ENCODE measurements around the gene ZNF678. TPM values are rescaled to one million over a fixed set of nuclear protein-coding genes. Genes with fewer than 3 reads are reported as not detected.
"Not testable (repeated sequence)": the region's sequence is repeated elsewhere in the genome, so short reads cannot be mapped to it uniquely, and the experiment has no call there.

The ZNF678 gene
- total and polyA plus RNA-seq, 7 donors: 1.2 to 15.3 (median 5.3) TPM

DNA sequence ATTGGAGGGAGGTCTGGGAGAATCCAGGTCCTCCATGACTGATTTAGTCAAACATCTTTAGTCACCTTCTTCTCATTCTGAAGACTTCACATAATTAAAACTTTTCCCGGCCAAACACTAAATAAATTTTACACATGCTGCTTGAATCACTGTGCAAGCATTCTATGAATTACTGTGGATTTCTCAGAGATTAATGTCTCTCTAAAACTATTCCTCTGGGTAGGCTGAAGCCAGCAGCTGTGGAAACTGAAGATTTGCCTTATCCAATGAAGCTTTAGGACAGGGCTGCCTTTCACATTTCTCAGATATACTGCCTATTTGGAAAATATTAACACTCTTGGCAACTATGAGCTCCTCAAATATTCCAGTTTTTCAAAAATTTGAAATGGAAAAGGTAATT lies 110.1 kb downstream of the ZNF678 start:
- intact Hi-C loops (cut with DNase I): no loop called here
- peaks cover 11 to 48% (median 41%) of the 10 kb centered on the region in 4 donors for H3K9me3 ChIP-seq
- H3K27ac ChIP-seq: no peak overlapping the region
- TF ChIP-seq, protein P1, sequence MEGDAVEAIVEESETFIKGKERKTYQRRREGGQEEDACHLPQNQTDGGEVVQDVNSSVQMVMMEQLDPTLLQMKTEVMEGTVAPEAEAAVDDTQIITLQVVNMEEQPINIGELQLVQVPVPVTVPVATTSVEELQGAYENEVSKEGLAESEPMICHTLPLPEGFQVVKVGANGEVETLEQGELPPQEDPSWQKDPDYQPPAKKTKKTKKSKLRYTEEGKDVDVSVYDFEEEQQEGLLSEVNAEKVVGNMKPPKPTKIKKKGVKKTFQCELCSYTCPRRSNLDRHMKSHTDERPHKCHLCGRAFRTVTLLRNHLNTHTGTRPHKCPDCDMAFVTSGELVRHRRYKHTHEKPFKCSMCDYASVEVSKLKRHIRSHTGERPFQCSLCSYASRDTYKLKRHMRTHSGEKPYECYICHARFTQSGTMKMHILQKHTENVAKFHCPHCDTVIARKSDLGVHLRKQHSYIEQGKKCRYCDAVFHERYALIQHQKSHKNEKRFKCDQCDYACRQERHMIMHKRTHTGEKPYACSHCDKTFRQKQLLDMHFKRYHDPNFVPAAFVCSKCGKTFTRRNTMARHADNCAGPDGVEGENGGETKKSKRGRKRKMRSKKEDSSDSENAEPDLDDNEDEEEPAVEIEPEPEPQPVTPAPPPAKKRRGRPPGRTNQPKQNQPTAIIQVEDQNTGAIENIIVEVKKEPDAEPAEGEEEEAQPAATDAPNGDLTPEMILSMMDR (IDR thresholded peaks at IDR 0.05): no peak
- no peaks in the 10 kb centered on the region for H3K36me3 ChIP-seq
- H3K4me3 ChIP-seq: no peak overlapping the region
- WGBS, 2 donors: 95 to 96% methylated on average over 1 of the region's 1 CpG
- DNase-seq: no peak
- H3K27me3 ChIP-seq: no peaks in the 10 kb centered on the region
- no peaks in the 10 kb centered on the region for H3K4me1 ChIP-seq

DNA sequence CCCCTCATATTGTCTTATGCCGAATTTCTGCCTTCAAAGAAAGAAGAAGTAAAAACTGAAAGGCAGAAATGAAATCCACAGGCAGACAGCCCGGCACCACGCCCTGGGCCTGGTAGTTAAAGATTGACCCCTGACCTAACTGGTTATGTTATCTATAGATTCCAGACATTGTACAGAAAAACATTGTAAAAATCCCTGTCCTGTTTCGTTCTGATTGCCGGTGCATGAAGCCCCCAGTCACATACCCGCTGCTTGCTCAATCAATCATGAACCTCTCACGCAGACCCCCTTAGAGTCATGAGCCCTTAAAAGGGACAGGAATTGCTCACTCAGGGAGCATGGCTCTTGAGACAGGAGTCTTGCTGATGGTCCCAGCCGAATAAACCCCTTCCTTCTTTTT lies 122.5 kb downstream of the ZNF678 start:
- no peaks in the 10 kb centered on the region for H3K4me1 ChIP-seq
- TF ChIP-seq POLR2AphosphoS5 (IDR thresholded peaks at IDR 0.05) (no peak), POLR2A (IDR thresholded peaks at IDR 0.05) (no peak), EP300 (IDR thresholded peaks at IDR 0.05) (no peak)
- TF ChIP-seq, protein P1 (IDR thresholded peaks at IDR 0.05): no peak
- no peaks in the 10 kb centered on the region for H3K27me3 ChIP-seq
- DNase-seq: no peak
- WGBS, 2 donors: 47 to 58% methylated on average over 8 of the region's 8 CpGs
- peaks cover 0 to 48% (median 16%) of the 10 kb centered on the region in 4 donors for H3K9me3 ChIP-seq
- H3K36me3 ChIP-seq: no peaks in the 10 kb centered on the region
- H3K4me3 ChIP-seq: no peak overlapping the region
- H3K27ac ChIP-seq: no peak overlapping the region
- intact Hi-C loops (cut with DNase I): no loop called here

DNA sequence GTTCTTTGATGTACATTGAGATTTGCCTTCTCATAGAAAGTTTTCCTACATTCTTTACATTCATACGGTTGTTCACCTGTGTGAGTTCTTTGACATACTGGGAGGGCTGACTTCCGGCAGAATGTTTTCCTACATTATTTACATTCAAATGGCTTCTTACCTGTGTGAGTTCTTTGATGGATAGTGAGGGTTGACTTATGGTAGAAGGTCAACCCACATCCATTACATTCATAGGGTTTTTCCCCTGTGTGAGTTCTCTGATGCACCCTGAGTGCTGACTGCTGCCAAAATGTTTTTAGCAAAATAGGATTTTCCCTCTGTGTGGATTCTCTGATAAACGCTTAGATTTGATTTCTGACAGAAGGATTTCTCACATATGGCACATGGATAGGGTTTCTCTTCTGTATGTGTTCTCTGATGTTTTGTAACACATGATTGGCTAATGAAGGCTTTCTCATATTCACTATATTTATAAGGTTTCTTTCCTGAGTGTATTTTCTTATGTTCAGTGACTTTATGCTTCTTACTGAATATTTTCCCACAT lies 134.0 kb downstream of the ZNF678 start:
- DNase-seq: no peak
- H3K4me1 ChIP-seq: no peaks in the 10 kb centered on the region
- H3K27ac ChIP-seq: no peak overlapping the region
- no peaks in the 10 kb centered on the region for H3K36me3 ChIP-seq
- 87 to 89% methylated on average over 3 of the region's 3 CpGs for WGBS, 2 donors
- H3K27me3 ChIP-seq: no peaks in the 10 kb centered on the region
- intact Hi-C loops (cut with DNase I): no loop called here
- TF ChIP-seq POLR2AphosphoS5 (IDR thresholded peaks at IDR 0.05) (no peak), EP300 (IDR thresholded peaks at IDR 0.05) (no peak), POLR2A (IDR thresholded peaks at IDR 0.05) (no peak)
- TF ChIP-seq, protein P1 (IDR thresholded peaks at IDR 0.05): no peak
- no peak overlapping the region for H3K4me3 ChIP-seq
- H3K9me3 ChIP-seq: peaks cover 2 to 23% (median 12%) of the 10 kb centered on the region in 4 donors

DNA sequence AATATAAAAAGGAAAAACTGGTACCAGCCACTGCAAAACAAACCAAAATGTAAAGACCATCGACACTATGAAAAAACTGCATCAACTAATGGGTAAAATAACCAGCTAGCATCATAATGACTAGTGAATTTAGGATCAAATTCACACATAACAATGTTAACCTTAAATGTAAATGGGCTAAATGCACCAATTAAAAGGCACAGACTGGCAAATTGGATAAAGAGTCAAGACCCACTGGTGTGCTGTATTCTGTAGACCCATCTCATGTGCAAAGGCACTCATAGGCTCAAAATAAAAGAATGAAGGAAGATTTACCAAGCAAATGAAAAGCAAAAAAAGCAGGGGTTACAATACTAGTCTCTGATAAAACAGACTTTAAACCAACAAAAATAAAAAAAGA lies 138.3 kb downstream of the ZNF678 start:
- WGBS, 2 donors: 77 to 80% methylated on average over 1 of the region's 1 CpG
- H3K27ac ChIP-seq; intact Hi-C loops (cut with DNase I); DNase-seq; H3K4me3 ChIP-seq; H3K27me3 ChIP-seq; H3K4me1 ChIP-seq; H3K36me3 ChIP-seq: not testable (repeated sequence)
- peaks cover 0 to 16% (median 13%) of the 10 kb centered on the region in 4 donors for H3K9me3 ChIP-seq

DNA sequence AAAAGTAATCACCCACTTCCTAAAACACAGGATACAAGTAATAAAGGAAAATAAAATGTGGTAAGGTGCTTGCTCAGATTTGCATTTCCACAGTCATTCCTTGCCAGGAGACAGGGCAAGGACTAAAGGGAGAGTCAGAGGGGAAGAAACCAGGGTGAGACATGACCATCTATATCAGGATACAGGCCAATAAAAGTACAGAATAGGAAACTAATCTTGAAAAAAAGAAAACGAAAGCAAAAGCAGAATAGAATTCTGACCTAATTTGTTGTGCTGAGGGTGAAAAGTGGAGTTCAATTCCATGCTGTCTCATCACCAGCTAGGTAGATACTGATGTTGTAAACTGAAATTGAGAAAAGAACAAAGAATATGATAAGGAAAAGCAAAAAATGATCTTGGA lies 144.5 kb downstream of the ZNF678 start:
- 22 to 49% methylated on average over 1 of the region's 1 CpG for WGBS, 2 donors
- Histone ChIP-seq H3K4me1 (no peaks in the 10 kb centered on the region), H3K36me3 (no peaks in the 10 kb centered on the region), H3K27me3 (no peaks in the 10 kb centered on the region), H3K9me3 (peaks cover 0 to 8% (median 6%) of the 10 kb centered on the region in 4 donors), H3K4me3 (no peak overlapping the region), H3K27ac (no peak overlapping the region)
- intact Hi-C loops (cut with DNase I): no loop called here
- TF ChIP-seq EP300 (IDR thresholded peaks at IDR 0.05) (no peak), POLR2A (IDR thresholded peaks at IDR 0.05) (no peak), POLR2AphosphoS5 (IDR thresholded peaks at IDR 0.05) (no peak)
- TF ChIP-seq, protein P1 (IDR thresholded peaks at IDR 0.05): no peak
- no peak for DNase-seq

Measured in sigmoid colon (tissue), 7 donors.